ENCODE results near the gene RHBDF2. TPM values are rescaled to one million over a fixed set of nuclear protein-coding genes. Genes with fewer than 3 reads are reported as not detected.

RHBDF2 gene
- total and polyA plus RNA-seq, 3 donors from 2014 or later = 9.7 to 30.2 (median 26.3) TPM

GRCh38 chr17:76497699-76497978 lies 3.6 kb downstream of the RHBDF2 start:
- H3K4me1 ChIP-seq = peaks cover 44% of the 10 kb centered on the region
- no peaks in the 10 kb centered on the region for H3K36me3 ChIP-seq (ENCODE audit: low read depth, missing control alignments)
- no peak for DNase-seq
- no peaks in the 10 kb centered on the region for H3K27me3 ChIP-seq
- H3K9me3 ChIP-seq = no peaks in the 10 kb centered on the region
- H3K27ac ChIP-seq = peak overlapping the region; percentile 80 to 90
- no peak overlapping the region for H3K4me3 ChIP-seq
- intact Hi-C loops (cut with DNase I; ENCODE audit: low total_unique reads) = no loop called here
- WGBS, 2 donors = 42 to 46% methylated on average over 2 of the region's 2 CpGs
- TF ChIP-seq, protein P1, sequence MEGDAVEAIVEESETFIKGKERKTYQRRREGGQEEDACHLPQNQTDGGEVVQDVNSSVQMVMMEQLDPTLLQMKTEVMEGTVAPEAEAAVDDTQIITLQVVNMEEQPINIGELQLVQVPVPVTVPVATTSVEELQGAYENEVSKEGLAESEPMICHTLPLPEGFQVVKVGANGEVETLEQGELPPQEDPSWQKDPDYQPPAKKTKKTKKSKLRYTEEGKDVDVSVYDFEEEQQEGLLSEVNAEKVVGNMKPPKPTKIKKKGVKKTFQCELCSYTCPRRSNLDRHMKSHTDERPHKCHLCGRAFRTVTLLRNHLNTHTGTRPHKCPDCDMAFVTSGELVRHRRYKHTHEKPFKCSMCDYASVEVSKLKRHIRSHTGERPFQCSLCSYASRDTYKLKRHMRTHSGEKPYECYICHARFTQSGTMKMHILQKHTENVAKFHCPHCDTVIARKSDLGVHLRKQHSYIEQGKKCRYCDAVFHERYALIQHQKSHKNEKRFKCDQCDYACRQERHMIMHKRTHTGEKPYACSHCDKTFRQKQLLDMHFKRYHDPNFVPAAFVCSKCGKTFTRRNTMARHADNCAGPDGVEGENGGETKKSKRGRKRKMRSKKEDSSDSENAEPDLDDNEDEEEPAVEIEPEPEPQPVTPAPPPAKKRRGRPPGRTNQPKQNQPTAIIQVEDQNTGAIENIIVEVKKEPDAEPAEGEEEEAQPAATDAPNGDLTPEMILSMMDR (IDR thresholded peaks at IDR 0.05) = no peak
- no peak for TF ChIP-seq POLR2A (IDR thresholded peaks at IDR 0.05)

DNA sequence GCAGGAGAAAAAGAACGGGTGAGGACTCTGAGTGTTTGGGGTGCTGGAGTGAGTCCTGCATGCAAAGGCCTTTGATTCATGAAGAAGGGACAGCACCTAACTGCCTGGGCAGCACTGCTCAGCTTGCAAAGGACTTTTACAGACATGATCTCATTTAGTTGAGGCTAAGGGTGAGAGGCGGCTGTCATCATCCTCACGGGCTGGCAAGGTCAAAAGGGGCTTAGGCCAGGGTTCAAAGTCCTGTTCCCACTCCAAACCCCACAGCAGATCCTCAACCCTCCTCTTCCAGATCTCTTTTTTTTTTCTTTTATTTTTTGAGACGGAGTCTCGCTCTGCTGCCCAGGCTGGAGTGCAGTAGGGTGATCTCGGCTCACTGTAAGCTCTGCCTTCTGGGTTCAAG lies 4.8 kb downstream of the RHBDF2 start:
- Histone ChIP-seq H3K4me1 (peaks cover 37% of the 10 kb centered on the region), H3K4me3 (no peak overlapping the region), H3K9me3 (no peaks in the 10 kb centered on the region), H3K36me3 (ENCODE audit: low read depth, missing control alignments) (no peaks in the 10 kb centered on the region), H3K27ac (no peak overlapping the region), H3K27me3 (no peaks in the 10 kb centered on the region)
- intact Hi-C loops (cut with DNase I; ENCODE audit: low total_unique reads) = no loop called here
- no peak for DNase-seq
- no peak for TF ChIP-seq POLR2A (IDR thresholded peaks at IDR 0.05)
- TF ChIP-seq, protein P1 (IDR thresholded peaks at IDR 0.05) = no peak
- WGBS, 2 donors = 92% methylated on average over 6 of the region's 6 CpGs

GRCh38 chr17:76495663-76496400 lies 5.4 kb downstream of the RHBDF2 start:
- 89 to 92% methylated on average over 6 to 16 of the region's 16 CpGs for WGBS, 2 donors
- no peak overlapping the region for H3K4me3 ChIP-seq
- TF ChIP-seq, protein P1 (IDR thresholded peaks at IDR 0.05) = no peak
- TF ChIP-seq POLR2A (IDR thresholded peaks at IDR 0.05) = no peak
- DNase-seq = no peak
- no peaks in the 10 kb centered on the region for H3K27me3 ChIP-seq
- H3K36me3 ChIP-seq (ENCODE audit: low read depth, missing control alignments) = no peaks in the 10 kb centered on the region
- H3K27ac ChIP-seq = no peak overlapping the region
- intact Hi-C loops (cut with DNase I; ENCODE audit: low total_unique reads) = no loop called here
- no peaks in the 10 kb centered on the region for H3K9me3 ChIP-seq
- H3K4me1 ChIP-seq = peaks cover 36% of the 10 kb centered on the region

DNA sequence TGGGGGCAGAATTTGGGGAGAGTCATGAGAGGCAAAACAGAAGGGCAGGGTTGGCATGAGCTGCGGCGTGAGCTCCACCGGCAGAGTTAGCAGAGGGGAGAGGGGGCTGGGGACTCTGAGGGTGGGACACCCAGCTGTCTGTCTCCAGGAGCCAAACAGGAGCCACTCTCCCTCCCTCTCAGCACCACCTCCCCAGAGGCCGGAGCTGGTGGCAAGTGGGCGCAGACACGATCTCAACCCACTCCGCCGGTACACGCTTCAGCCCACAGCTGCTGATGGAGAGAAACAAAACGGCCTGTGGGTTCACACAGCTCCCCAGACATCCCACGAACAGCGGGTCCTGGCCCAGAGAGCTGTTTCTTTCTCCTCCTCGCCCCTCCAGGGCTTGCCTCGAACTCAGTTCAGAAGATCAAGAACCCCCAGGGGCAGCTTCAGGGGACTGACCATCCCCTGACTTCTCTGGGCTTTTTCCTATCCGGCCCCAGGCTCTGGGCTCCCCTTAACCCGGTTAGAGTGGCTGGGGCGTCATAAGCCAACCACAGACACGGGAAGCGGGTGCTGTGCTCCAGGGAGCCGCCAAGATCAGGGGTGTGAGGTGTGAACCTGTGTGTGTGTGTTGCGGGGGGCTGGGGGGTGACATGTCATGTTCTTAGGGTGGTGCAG lies 7.6 kb downstream of the RHBDF2 start:
- no peaks in the 10 kb centered on the region for H3K27me3 ChIP-seq

More for the DNA sequence above, 7.6 kb downstream of the RHBDF2 start:
- TF ChIP-seq POLR2A (IDR thresholded peaks at IDR 0.05) = no peak
- TF ChIP-seq, protein P1 (IDR thresholded peaks at IDR 0.05) = no peak
- H3K9me3 ChIP-seq = no peaks in the 10 kb centered on the region
- no peaks in the 10 kb centered on the region for H3K36me3 ChIP-seq (ENCODE audit: low read depth, missing control alignments)
- no peak overlapping the region for H3K4me3 ChIP-seq
- DNase-seq = no peak
- H3K4me1 ChIP-seq = peaks cover 24% of the 10 kb centered on the region
- 84 to 86% methylated on average over 16 to 21 of the region's 21 CpGs for WGBS, 2 donors
- peak overlapping the region; percentile 7 to 59 for H3K27ac ChIP-seq
- intact Hi-C loops (cut with DNase I; ENCODE audit: low total_unique reads) = no loop called here

All from testis (tissue), 3 donors.